PFSK-1 (cell line): ENCODE results near the gene TIAM1.

Experiments used
- FOXP2 ChIP-seq: optimal IDR thresholded peaks from 2 replicates; pipeline ENCODE3; 2011; ENCODE audit warnings: borderline replicate concordance, control low read depth, inconsistent platforms; ENCODE audit not compliant: insufficient read depth; ENCODE audit errors: extremely low read length, extremely low read depth
- POLR2AphosphoS5 ChIP-seq: IDR thresholded peaks from 2 replicates; pipeline ENCODE4 v1.6.1; 2012; ENCODE audit warnings: low read depth, mild to moderate bottlenecking, control low read depth, low read length, moderate library complexity
- SIN3A ChIP-seq: IDR thresholded peaks from 2 replicates; pipeline ENCODE4 v1.6.1; 2012; ENCODE audit warnings: mild to moderate bottlenecking, low read length, moderate library complexity, borderline replicate concordance; ENCODE audit not compliant: insufficient read depth
- TAF1 ChIP-seq: IDR thresholded peaks from 2 replicates; pipeline ENCODE4 v1.6.1; 2012; ENCODE audit warnings: low read length, control low read depth, borderline replicate concordance; ENCODE audit not compliant: insufficient read depth
- TF ChIP-seq, protein P1 (sequence below), 2 experiments: IDR thresholded peaks; 2 replicates each; pipeline versions ENCODE4 v1.6.1 to v1.8.0; 2011 to 2012; ENCODE audit warnings: low read depth in 2 of 2, low read length in 2 of 2, control low read depth in 1 of 2, inconsistent platforms in 1 of 2, mild to moderate bottlenecking in 1 of 2, moderate library complexity in 1 of 2; ENCODE audit not compliant: insufficient read depth in 1 of 2

The TIAM1 gene

DNA sequence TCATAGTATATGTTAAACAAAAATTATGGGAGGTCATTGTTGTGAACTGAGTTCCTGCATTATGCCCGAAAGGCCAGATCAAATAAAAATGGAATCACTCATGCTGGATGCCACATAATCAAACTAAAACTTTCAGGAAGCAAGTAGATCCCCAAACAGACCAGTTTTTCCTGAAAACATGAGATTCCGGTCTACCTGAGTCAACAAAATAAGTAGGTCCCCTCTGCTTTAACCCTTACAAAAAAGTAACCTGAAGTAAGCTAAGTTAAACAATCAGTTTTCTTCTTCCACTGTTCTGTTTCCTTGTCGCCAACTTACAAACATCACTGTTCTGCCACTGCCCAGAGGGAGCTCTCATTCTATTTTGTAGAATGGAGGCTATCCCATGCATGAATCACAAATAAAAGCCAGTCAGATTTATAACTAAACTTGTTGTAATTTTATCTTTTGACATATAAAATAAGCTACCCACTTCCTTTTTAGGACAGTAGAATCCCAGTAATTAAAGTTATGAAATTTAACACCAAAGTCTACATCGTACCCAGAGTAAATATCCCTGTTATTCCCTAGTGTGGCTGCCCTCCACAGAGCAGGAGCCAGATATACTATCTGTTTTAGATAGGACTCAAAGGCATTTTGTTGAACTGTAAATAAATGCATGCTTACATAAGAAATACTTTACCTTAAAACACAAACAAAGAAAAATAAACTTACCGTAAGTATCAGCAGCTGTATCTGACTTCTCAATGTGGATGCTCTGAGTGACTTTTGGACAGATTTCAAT, 149.4 kb downstream of the TIAM1 start:
- TF ChIP-seq FOXP2 (no peak), SIN3A (no peak), POLR2AphosphoS5 (no peak), TAF1 (no peak)
- TF ChIP-seq, protein P1, sequence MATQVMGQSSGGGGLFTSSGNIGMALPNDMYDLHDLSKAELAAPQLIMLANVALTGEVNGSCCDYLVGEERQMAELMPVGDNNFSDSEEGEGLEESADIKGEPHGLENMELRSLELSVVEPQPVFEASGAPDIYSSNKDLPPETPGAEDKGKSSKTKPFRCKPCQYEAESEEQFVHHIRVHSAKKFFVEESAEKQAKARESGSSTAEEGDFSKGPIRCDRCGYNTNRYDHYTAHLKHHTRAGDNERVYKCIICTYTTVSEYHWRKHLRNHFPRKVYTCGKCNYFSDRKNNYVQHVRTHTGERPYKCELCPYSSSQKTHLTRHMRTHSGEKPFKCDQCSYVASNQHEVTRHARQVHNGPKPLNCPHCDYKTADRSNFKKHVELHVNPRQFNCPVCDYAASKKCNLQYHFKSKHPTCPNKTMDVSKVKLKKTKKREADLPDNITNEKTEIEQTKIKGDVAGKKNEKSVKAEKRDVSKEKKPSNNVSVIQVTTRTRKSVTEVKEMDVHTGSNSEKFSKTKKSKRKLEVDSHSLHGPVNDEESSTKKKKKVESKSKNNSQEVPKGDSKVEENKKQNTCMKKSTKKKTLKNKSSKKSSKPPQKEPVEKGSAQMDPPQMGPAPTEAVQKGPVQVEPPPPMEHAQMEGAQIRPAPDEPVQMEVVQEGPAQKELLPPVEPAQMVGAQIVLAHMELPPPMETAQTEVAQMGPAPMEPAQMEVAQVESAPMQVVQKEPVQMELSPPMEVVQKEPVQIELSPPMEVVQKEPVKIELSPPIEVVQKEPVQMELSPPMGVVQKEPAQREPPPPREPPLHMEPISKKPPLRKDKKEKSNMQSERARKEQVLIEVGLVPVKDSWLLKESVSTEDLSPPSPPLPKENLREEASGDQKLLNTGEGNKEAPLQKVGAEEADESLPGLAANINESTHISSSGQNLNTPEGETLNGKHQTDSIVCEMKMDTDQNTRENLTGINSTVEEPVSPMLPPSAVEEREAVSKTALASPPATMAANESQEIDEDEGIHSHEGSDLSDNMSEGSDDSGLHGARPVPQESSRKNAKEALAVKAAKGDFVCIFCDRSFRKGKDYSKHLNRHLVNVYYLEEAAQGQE (IDR thresholded peaks at IDR 0.05; ENCODE audit: insufficient read depth in 1 of 2, low read depth in 2 of 2, low read length in 2 of 2): no peak

DNA sequence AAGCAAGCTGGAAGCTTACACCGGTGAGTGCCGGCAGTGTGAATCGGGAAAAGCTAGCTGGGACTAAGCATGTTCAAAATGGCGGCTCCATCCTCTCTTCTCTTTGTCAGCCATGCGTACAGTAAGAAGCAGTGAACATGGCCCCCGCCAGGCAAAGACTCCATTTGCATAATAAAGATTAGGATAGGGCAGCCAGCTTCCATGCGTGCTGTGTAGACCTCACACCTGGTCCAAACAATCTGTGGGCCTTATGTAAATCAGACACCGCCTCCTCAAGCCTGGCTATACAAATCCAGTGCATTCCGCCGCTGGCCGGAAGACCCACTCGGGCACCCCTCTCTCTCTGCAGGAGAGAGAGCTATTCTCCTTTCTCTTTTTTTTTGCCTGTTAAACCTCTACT, 150.3 kb downstream of the TIAM1 start:
- TF ChIP-seq, protein P1 (IDR thresholded peaks at IDR 0.05; ENCODE audit: insufficient read depth in 1 of 2, low read depth in 2 of 2, low read length in 2 of 2): no peak
- no peak for TF ChIP-seq TAF1
- no peak for TF ChIP-seq POLR2AphosphoS5

DNA sequence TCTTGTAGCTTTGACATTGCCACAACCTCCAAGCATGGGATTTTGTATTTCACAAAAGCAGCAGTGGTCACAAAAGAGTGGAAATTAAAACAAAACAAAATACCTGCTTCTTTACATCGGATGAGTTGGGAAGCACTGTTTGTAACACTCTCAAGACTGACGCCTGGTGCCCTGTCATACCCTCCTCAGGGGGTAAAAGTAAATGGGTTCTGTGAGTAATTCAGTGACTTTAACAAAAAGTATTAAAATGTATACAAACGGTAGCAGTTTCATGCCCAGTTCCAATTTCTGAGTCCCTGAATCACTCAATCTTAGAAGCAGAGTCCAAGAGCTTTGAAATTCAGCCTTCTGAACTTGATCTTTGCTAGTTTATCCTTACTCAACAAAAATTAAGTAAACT, 152.5 kb downstream of the TIAM1 start:
- no peak for TF ChIP-seq TAF1
- no peak for TF ChIP-seq SIN3A
- TF ChIP-seq POLR2AphosphoS5: no peak
- TF ChIP-seq, protein P1 (IDR thresholded peaks at IDR 0.05; ENCODE audit: insufficient read depth in 1 of 2, low read depth in 2 of 2, low read length in 2 of 2): no peak
- TF ChIP-seq FOXP2: no peak

DNA sequence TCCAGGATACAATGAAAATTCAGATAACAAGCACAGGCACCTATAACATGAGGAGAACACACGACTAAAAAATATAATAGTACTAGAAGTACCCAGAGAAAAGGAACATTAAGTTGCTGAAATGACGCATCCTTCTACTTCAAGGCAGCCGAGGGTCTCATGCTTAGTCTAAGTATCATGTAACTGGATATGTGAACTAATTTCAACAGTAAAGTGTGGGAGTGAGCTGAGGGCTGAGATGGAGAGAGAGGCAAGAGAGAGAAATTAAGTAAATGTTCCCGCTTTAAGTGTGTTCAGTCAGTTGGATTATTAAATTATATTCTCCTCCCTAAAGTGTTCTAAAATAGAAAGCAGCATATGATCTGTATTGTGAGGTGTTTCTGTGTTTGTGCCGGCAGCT, 153.5 kb downstream of the TIAM1 start:
- TF ChIP-seq POLR2AphosphoS5: no peak
- TF ChIP-seq TAF1: no peak
- no peak for TF ChIP-seq SIN3A
- TF ChIP-seq, protein P1 (IDR thresholded peaks at IDR 0.05; ENCODE audit: insufficient read depth in 1 of 2, low read depth in 2 of 2, low read length in 2 of 2): no peak
- TF ChIP-seq FOXP2: no peak
